ENCODE results near the gene PLCXD3. TPM values are rescaled to one million over a fixed set of nuclear protein-coding genes. Genes with fewer than 3 reads are reported as not detected.

Gene PLCXD3
- total RNA-seq, 2 donors from 2014 or later = 1.1 to 3.5 TPM

- no peak for DNase-seq (ENCODE audit: low spot score)
- Histone ChIP-seq H3K27ac (no peak overlapping the region), H3K4me1 (replicated peaks) (no peaks in the 10 kb centered on the region), H3K4me3 (no peak overlapping the region), H3K36me3 (no peaks in the 10 kb centered on the region), H3K27me3 (replicated peaks; ENCODE audit: insufficient read depth) (peaks cover 6% of the 10 kb centered on the region), H3K9me3 (no peaks in the 10 kb centered on the region)
- intact Hi-C loops (cut with DNase I) = no loop called here
- TF ChIP-seq POLR2AphosphoS5 (IDR thresholded peaks at IDR 0.05) (no peak), POLR2A (IDR thresholded peaks at IDR 0.05) (no peak), CTCF (IDR thresholded peaks at IDR 0.05) (no peak)
Observed at GRCh38 chr5:41524174-41524573, 13.8 kb upstream of the PLCXD3 start.

GRCh38 chr5:41522193-41522786 lies 11.9 kb upstream of the PLCXD3 start:
- Histone ChIP-seq H3K4me1 (replicated peaks) (no peaks in the 10 kb centered on the region), H3K27me3 (replicated peaks; ENCODE audit: insufficient read depth) (peaks cover 6% of the 10 kb centered on the region), H3K9me3 (no peaks in the 10 kb centered on the region), H3K27ac (no peak overlapping the region), H3K36me3 (no peaks in the 10 kb centered on the region), H3K4me3 (no peak overlapping the region)
- DNase-seq (ENCODE audit: low spot score) = no peak
- TF ChIP-seq POLR2AphosphoS5 (IDR thresholded peaks at IDR 0.05) (no peak), CTCF (IDR thresholded peaks at IDR 0.05) (no peak), POLR2A (IDR thresholded peaks at IDR 0.05) (no peak)
- intact Hi-C loops (cut with DNase I) = no loop called here
- WGBS = 70% methylated on average over 2 of the region's 2 CpGs

- Histone ChIP-seq H3K4me3 (no peak overlapping the region), H3K4me1 (replicated peaks) (no peaks in the 10 kb centered on the region), H3K27ac (no peak overlapping the region), H3K27me3 (replicated peaks; ENCODE audit: insufficient read depth) (peaks cover 6% of the 10 kb centered on the region), H3K36me3 (no peaks in the 10 kb centered on the region), H3K9me3 (no peaks in the 10 kb centered on the region)
- intact Hi-C loops (cut with DNase I) = no loop called here
- TF ChIP-seq CTCF (IDR thresholded peaks at IDR 0.05) = peak in 1 of 4 experiments; percentile 5
- no peak for TF ChIP-seq POLR2AphosphoS5 (IDR thresholded peaks at IDR 0.05)
- 62% methylated on average over 6 of the region's 6 CpGs for WGBS
- DNase-seq (ENCODE audit: low spot score) = no peak
Observed at GRCh38 chr5:41519801-41520200, 9.4 kb upstream of the PLCXD3 start.

- no peaks in the 10 kb centered on the region for H3K36me3 ChIP-seq
- H3K27me3 ChIP-seq (replicated peaks; ENCODE audit: insufficient read depth) = no peaks in the 10 kb centered on the region
- no peak overlapping the region for H3K4me3 ChIP-seq
- intact Hi-C loops (cut with DNase I) = no loop called here
- no peak for TF ChIP-seq CTCF (IDR thresholded peaks at IDR 0.05)
- no peak for TF ChIP-seq POLR2A (IDR thresholded peaks at IDR 0.05)
- no peak for TF ChIP-seq POLR2AphosphoS5 (IDR thresholded peaks at IDR 0.05)
- no peaks in the 10 kb centered on the region for H3K9me3 ChIP-seq
- no peak overlapping the region for H3K27ac ChIP-seq
- no peaks in the 10 kb centered on the region for H3K4me1 ChIP-seq (replicated peaks)
- DNase-seq (ENCODE audit: low spot score) = no peak
Observed at GRCh38 chr5:41517909-41518308, 7.5 kb upstream of the PLCXD3 start.

GRCh38 chr5:41511241-41511640 lies 840 bp upstream of the PLCXD3 start:
- no peaks in the 10 kb centered on the region for H3K36me3 ChIP-seq
- no peak overlapping the region for H3K4me3 ChIP-seq
- H3K27ac ChIP-seq = no peak overlapping the region
- DNase-seq (ENCODE audit: low spot score) = no peak
- no peak for TF ChIP-seq POLR2A (IDR thresholded peaks at IDR 0.05)
- TF ChIP-seq CTCF (IDR thresholded peaks at IDR 0.05) = no peak
- no peak for TF ChIP-seq POLR2AphosphoS5 (IDR thresholded peaks at IDR 0.05)
- no peaks in the 10 kb centered on the region for H3K27me3 ChIP-seq (replicated peaks; ENCODE audit: insufficient read depth)
- 82% methylated on average over 1 of the region's 1 CpG for WGBS
- H3K4me1 ChIP-seq (replicated peaks) = no peaks in the 10 kb centered on the region
- intact Hi-C loops (cut with DNase I) = no loop called here
- no peaks in the 10 kb centered on the region for H3K9me3 ChIP-seq

Data from prostate gland (tissue), 2 donors.